ENCODE measurements around the gene B3GALT5. TPM values are rescaled to one million over a fixed set of nuclear protein-coding genes. Genes with fewer than 3 reads are reported as not detected.

Gene B3GALT5
- polyA plus RNA-seq, 1 donor (not counting 4 experiments of a cell fraction or from before 2014, with no cell fraction given) = not detected

DNA sequence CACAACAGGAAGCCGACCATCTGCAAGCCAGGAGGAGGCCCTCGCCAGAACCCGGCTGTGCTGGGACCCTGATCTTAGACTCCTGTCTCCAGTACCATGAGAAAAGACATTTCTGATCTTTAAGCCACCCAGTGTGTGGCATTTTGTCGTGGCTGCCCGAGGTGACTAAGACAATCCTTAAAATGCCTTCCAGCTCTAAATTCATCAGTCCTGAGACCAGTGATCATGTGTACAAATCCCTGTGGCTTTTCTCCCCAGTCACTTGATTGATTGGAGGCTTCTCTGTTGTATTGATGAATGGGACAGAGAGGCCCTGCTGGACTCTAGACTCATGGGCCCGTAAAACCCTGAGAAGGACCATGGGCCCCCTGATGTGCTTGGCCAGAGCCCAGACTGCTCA lies 36.1 kb downstream of the B3GALT5 start:
- DNase-seq (ENCODE audit: low read depth, low spot score) (no peak), FAIRE-seq (no peak)
- Histone ChIP-seq H3K36me3 (ENCODE audit: control insufficient read depth in 2 of 2, extremely low read depth in 1 of 2, insufficient read depth in 2 of 2, low read length in 2 of 2) (no peaks in the 10 kb centered on the region), H3K27ac (ENCODE audit: control insufficient read depth, insufficient read depth, low read length) (no peak overlapping the region), H3K9me1 (ENCODE audit: control insufficient read depth, extremely low read depth, insufficient read depth, low read length) (no peaks in the 10 kb centered on the region), H3K27me3 (ENCODE audit: control insufficient read depth, extremely low read depth, insufficient read depth, low read length) (no peaks in the 10 kb centered on the region), H3K9me3 (ENCODE audit: control insufficient read depth, low read depth, low read length) (peaks cover 8% of the 10 kb centered on the region), H3K4me3 (ENCODE audit: control insufficient read depth in 2 of 3, extremely low read depth in 1 of 3, insufficient read depth in 2 of 3, low read depth in 1 of 3, low read length in 3 of 3) (no peak overlapping the region), H3K9ac (ENCODE audit: control insufficient read depth, extremely low read depth, insufficient read depth, low read length) (no peak overlapping the region), H3K4me2 (ENCODE audit: control insufficient read depth, extremely low read depth, insufficient read depth, low read depth, low read length) (no peak overlapping the region), H3K79me2 (ENCODE audit: control insufficient read depth, insufficient read depth, low read length) (no peaks in the 10 kb centered on the region), H4K20me1 (ENCODE audit: control insufficient read depth, extremely low read depth, insufficient read depth, low read length) (no peaks in the 10 kb centered on the region), H2AFZ (ENCODE audit: control insufficient read depth, low read length) (no peak overlapping the region), H3K4me1 (ENCODE audit: control insufficient read depth, extremely low read depth, insufficient read depth, low read length) (no peaks in the 10 kb centered on the region)
- dilution Hi-C loops (cut with MboI; ENCODE audit: extremely low pct_ligation_motif_present, low sequenced_read_pairs) = no loop called here
- TF ChIP-seq, protein P1, sequence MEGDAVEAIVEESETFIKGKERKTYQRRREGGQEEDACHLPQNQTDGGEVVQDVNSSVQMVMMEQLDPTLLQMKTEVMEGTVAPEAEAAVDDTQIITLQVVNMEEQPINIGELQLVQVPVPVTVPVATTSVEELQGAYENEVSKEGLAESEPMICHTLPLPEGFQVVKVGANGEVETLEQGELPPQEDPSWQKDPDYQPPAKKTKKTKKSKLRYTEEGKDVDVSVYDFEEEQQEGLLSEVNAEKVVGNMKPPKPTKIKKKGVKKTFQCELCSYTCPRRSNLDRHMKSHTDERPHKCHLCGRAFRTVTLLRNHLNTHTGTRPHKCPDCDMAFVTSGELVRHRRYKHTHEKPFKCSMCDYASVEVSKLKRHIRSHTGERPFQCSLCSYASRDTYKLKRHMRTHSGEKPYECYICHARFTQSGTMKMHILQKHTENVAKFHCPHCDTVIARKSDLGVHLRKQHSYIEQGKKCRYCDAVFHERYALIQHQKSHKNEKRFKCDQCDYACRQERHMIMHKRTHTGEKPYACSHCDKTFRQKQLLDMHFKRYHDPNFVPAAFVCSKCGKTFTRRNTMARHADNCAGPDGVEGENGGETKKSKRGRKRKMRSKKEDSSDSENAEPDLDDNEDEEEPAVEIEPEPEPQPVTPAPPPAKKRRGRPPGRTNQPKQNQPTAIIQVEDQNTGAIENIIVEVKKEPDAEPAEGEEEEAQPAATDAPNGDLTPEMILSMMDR (optimal IDR thresholded peaks at IDR 0.05 in 1 of 3, IDR thresholded peaks at IDR 0.05 in 1 of 3, conservative IDR thresholded peaks at IDR 0.05 in 1 of 3; ENCODE audit: extremely low read depth in 1 of 3, insufficient read depth in 2 of 3, low read length in 3 of 3) = no peak
- no peak for TF ChIP-seq EZH2 (IDR thresholded peaks at IDR 0.05; ENCODE audit: low read length)

DNA sequence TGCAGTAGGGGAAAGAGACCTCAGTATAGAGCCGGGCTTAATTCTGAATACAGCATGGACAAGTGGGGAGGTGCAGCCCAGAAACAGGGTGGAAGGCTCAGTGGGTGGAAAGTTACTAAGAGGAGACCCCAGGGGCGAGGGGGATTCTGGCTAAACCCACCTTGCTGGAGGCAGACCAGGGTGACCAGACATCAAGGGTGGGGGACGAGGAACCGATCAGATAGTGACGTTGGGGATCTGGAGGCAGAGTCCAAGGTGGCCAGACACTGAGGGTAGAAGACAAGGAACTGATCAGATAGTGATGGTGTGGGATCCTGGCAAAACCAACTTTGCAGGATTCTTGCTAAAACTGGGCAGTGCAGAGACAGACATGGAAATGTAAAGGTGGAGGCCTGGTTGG lies 36.8 kb downstream of the B3GALT5 start:
- peaks cover 8% of the 10 kb centered on the region for H3K9me3 ChIP-seq (ENCODE audit: control insufficient read depth, low read depth, low read length)
- H3K9me1 ChIP-seq (ENCODE audit: control insufficient read depth, extremely low read depth, insufficient read depth, low read length) = no peaks in the 10 kb centered on the region
- DNase-seq (ENCODE audit: low read depth, low spot score) (no peak), FAIRE-seq (no peak)
- H4K20me1 ChIP-seq (ENCODE audit: control insufficient read depth, extremely low read depth, insufficient read depth, low read length) = no peaks in the 10 kb centered on the region
- H3K4me1 ChIP-seq (ENCODE audit: control insufficient read depth, extremely low read depth, insufficient read depth, low read length) = no peaks in the 10 kb centered on the region
- H3K4me2 ChIP-seq (ENCODE audit: control insufficient read depth, extremely low read depth, insufficient read depth, low read depth, low read length) = no peak overlapping the region
- no peak overlapping the region for H3K4me3 ChIP-seq (ENCODE audit: control insufficient read depth in 2 of 3, extremely low read depth in 1 of 3, insufficient read depth in 2 of 3, low read depth in 1 of 3, low read length in 3 of 3)
- dilution Hi-C loops (cut with MboI; ENCODE audit: extremely low pct_ligation_motif_present, low sequenced_read_pairs) = no loop called here
- H2AFZ ChIP-seq (ENCODE audit: control insufficient read depth, low read length) = no peak overlapping the region
- TF ChIP-seq EZH2 (IDR thresholded peaks at IDR 0.05; ENCODE audit: low read length) = no peak
- TF ChIP-seq, protein P1 (optimal IDR thresholded peaks at IDR 0.05 in 1 of 3, IDR thresholded peaks at IDR 0.05 in 1 of 3, conservative IDR thresholded peaks at IDR 0.05 in 1 of 3; ENCODE audit: extremely low read depth in 1 of 3, insufficient read depth in 2 of 3, low read length in 3 of 3) = no peak
- no peaks in the 10 kb centered on the region for H3K27me3 ChIP-seq (ENCODE audit: control insufficient read depth, extremely low read depth, insufficient read depth, low read length)
- no peak overlapping the region for H3K27ac ChIP-seq (ENCODE audit: control insufficient read depth, insufficient read depth, low read length)
- no peak overlapping the region for H3K9ac ChIP-seq (ENCODE audit: control insufficient read depth, extremely low read depth, insufficient read depth, low read length)
- no peaks in the 10 kb centered on the region for H3K36me3 ChIP-seq (ENCODE audit: control insufficient read depth in 2 of 2, extremely low read depth in 1 of 2, insufficient read depth in 2 of 2, low read length in 2 of 2)
- no peaks in the 10 kb centered on the region for H3K79me2 ChIP-seq (ENCODE audit: control insufficient read depth, insufficient read depth, low read length)
